ENCODE data around the gene TBCK.

DNA sequence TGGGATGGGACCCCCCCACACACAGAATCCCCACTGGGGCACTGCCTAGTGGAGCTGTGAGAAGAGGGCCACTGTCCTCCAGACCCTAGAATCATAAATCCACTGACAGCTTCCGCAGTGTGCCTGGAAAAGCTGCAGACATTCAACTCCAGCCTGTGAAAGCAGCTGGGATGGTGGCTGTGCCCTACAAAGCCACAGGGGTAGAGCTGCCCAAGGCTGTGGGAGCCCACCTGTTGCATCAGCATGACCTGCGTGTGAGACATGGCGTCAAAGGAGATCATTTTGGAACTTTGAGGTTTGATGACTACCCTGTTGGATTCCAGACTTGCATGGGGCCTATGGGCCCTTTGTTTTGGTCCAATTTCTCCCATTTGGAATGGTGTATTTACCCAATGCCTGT lies 22.7 kb upstream of the TBCK start:
- TF ChIP-seq, protein P1, sequence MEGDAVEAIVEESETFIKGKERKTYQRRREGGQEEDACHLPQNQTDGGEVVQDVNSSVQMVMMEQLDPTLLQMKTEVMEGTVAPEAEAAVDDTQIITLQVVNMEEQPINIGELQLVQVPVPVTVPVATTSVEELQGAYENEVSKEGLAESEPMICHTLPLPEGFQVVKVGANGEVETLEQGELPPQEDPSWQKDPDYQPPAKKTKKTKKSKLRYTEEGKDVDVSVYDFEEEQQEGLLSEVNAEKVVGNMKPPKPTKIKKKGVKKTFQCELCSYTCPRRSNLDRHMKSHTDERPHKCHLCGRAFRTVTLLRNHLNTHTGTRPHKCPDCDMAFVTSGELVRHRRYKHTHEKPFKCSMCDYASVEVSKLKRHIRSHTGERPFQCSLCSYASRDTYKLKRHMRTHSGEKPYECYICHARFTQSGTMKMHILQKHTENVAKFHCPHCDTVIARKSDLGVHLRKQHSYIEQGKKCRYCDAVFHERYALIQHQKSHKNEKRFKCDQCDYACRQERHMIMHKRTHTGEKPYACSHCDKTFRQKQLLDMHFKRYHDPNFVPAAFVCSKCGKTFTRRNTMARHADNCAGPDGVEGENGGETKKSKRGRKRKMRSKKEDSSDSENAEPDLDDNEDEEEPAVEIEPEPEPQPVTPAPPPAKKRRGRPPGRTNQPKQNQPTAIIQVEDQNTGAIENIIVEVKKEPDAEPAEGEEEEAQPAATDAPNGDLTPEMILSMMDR (IDR thresholded peaks at IDR 0.05; ENCODE audit: insufficient read depth, low read depth, low read length): no peak
- TF ChIP-seq EZH2 (IDR thresholded peaks at IDR 0.05; ENCODE audit: insufficient read depth, low read length): no peak

Data from astrocyte (in vitro differentiated cells and primary cell).